Astrocyte of the cerebellum (primary cell): Measurements from ENCODE around the gene NEK6.

Source experiments
- DNase-seq: peaks from one replicate; pipeline ENCODE4 v3.0.0-alpha.2; 2011; ENCODE audit warnings: low read depth
- H3K4me3 ChIP-seq: 2 replicates; pipeline ENCODE4 v1.5.1; 2011; ENCODE audit warnings: mild to moderate bottlenecking, low read depth, low read length, moderate library complexity
- in situ Hi-C: cut with HindIII; loops from 2 replicates; pipeline ENCODE4 v1.10.0; 2017; ENCODE audit warnings: low sequenced_read_pairs
- TF ChIP-seq, protein P1 (sequence below): IDR thresholded peaks from 2 replicates; pipeline ENCODE4 v1.5.1; 2012; ENCODE audit warnings: low read length, low read depth, moderate library complexity, mild to moderate bottlenecking; ENCODE audit errors: missing control alignments

The NEK6 gene

DNA sequence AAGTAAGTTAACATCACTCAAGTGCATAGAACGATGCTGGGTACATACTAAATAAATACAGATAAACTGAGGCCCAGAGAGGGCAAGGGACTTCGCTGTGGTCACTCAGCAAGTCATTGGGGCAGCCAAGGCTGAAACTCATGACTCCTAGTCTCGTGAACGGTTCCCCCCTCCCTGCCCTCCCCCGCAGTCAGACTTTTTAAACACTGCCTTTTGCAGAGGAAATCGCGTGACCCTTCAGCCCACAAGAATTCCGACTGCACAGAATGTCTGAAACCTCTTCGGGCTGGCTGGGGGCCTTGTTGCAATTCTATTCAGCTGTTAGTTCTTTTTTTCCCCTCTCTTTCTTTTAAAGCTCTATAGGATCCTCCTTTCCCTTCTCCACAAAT is 28.1 kb downstream of the NEK6 start:
- no peak overlapping the region for H3K4me3 ChIP-seq
- TF ChIP-seq, protein P1, sequence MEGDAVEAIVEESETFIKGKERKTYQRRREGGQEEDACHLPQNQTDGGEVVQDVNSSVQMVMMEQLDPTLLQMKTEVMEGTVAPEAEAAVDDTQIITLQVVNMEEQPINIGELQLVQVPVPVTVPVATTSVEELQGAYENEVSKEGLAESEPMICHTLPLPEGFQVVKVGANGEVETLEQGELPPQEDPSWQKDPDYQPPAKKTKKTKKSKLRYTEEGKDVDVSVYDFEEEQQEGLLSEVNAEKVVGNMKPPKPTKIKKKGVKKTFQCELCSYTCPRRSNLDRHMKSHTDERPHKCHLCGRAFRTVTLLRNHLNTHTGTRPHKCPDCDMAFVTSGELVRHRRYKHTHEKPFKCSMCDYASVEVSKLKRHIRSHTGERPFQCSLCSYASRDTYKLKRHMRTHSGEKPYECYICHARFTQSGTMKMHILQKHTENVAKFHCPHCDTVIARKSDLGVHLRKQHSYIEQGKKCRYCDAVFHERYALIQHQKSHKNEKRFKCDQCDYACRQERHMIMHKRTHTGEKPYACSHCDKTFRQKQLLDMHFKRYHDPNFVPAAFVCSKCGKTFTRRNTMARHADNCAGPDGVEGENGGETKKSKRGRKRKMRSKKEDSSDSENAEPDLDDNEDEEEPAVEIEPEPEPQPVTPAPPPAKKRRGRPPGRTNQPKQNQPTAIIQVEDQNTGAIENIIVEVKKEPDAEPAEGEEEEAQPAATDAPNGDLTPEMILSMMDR = no peak
- in situ Hi-C loops = no loop called here

DNA sequence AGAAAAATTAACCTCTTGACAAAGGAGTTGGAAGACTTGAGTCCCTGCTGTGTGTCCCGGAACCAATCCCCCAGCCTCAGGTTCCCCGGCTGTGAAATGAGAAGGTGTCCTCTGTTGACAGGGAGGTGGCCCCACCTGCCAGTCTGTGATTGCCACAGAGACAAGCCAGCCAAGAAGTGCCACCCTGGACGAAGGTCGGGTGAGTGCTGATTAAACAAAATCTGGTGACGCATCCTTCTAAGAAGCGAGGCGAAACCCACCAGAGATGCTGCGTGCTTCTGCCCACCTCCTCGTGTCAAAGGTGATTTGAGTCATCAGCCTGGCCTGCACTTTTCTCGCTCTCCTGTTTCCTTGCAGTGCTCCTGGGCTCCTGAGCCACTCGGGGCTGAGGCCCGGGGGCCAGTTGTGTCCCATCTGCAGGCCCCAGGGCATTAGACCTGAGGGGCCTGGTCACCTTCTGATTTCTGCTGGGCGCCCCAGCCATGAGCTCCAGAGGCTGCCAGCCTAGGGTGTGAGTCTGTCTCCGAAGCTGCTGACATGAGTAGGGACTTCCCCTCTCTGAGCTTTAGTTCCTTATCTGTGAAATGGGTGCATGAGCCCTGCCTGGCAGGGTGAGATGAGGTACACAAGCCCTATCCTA is 28.7 kb downstream of the NEK6 start:
- TF ChIP-seq, protein P1 = no peak
- in situ Hi-C loops = no loop called here
- DNase-seq = peak; percentile 67
- no peak overlapping the region for H3K4me3 ChIP-seq

More for the DNA sequence above, 28.1 kb downstream of the NEK6 start:
- peak; percentile 97 for DNase-seq

DNA sequence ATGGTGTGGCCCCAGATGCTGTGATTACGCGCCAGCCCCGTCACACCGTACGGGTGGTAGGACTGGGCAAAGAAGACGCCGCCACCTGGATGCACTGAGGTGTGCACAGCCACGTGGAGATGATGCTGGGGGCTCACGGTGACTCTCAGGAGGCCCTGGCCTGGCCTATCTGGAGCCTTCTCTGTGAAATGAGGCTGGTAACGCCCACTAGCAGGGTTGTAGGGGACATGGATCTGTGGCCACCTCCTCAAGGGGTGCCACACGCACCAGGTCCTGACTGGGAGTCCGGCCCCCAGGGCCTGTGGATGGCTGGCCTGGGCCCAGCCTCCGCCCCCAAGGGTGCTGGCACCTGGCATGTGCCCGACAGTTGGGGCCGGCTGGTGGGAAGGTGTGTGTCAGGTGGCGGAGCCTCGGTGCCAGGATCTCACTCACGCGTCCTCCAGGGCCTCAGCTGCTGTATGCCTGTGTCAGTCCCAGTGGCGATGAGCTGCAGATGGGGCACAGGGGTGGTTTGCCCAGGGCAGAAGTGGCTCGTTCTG is 32.4 kb downstream of the NEK6 start:
- TF ChIP-seq, protein P1 = no peak
- no peak for DNase-seq
- no peak overlapping the region for H3K4me3 ChIP-seq
- in situ Hi-C loops = loop anchor here (5.0 kb wide), 1 partner anchor 68 kb away; no protein-coding TSS in a partner anchor

DNA sequence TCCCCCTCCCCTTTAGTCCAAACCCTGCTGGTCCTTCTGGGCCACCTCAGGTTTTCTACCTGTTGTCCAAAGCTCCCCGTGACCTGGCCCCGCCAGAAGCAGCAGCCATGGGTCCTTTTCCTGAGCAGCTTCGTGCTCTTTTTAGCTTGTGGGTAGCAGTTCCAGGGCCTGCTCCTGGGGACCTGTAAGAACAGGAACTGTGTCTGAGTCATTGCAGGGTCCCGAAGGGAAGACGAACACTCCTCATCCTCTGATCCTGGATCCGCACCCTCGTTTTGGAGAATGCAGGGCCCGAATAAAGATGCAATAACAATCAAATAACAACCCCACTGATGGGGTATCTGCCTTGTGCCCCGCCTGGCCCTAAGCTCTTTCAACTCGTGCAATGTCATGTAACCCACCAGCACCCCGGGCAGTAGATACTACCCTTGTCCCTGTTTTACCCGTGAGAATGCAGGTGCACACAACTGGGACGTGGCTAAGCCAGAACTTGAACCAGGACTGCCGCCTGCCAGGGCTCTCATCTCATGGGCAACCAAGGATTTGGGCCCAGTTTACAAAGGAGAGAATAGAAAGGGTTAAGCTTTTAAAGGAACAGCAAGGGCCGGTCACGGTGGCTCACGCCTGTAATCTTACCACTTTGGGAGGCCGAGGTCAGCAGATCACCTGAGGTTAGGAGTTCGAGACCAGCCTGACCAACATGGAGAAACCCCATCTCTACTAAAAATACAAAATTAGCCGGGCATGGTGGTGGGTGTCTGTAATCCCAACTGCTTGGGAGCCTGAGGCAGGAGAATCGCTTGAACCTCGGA is 33.2 kb downstream of the NEK6 start:
- TF ChIP-seq, protein P1 = no peak
- H3K4me3 ChIP-seq = no peak overlapping the region
- in situ Hi-C loops = loop anchor here (5.0 kb wide), 1 partner anchor 69 kb away; no protein-coding TSS in a partner anchor
- no peak for DNase-seq

DNA sequence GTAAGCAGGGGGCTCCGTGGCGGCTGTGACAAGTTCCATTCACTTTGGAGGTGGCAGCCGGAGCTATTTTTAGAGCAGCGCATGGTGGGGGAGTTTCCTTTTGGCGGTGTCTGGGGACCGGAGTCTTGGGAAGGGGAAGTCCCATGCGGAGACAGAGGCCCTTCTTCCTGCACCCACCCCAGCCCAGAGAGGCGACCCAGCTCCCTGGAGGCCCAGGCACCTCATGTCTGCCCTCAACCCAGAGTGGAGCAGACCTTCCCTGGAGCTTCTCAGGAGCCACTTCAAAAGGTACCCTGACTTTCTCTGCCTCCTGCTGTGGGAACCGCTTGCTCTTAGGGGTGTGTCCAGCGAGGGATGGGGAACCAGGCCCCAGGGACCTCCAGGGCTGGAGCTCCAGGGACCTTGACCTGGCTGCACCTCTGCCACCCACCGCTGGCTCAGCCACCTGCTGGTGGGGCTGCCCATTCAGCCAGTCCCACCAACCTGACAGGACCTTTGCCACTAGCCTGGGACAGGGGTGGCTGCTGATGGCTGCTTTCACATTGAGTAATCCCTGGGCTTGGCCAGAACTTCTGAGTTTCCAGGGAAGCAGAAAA is 34.1 kb downstream of the NEK6 start:
- no peak overlapping the region for H3K4me3 ChIP-seq
- no peak for DNase-seq
- in situ Hi-C loops = loop anchor here (5.0 kb wide), 1 partner anchor 70 kb away; no protein-coding TSS in a partner anchor
- TF ChIP-seq, protein P1 = peak; percentile 24
